Activated CD4-positive, alpha-beta T cell treated with anti-CD3 and anti-CD28 coated beads for 48 hours (primary cell): Measurements from ENCODE around the gene PNKD.

ENCODE experiments used
- DNase-seq: peaks from one replicate; pipeline ENCODE4 v3.0.0-alpha.2; 2020

The PNKD gene

GRCh38 chr2:218273908-218274249, 3.6 kb downstream of the PNKD start:
- DNase-seq = no peak

GRCh38 chr2:218274586-218274985, 4.3 kb downstream of the PNKD start:
- DNase-seq = no peak

- DNase-seq = no peak
Measured at GRCh38 chr2:218275371-218276072, 5.2 kb downstream of the PNKD start.

- DNase-seq = no peak
Measured at GRCh38 chr2:218276986-218277755, 6.9 kb downstream of the PNKD start.

- no peak for DNase-seq
Measured at GRCh38 chr2:218277921-218278320, 7.6 kb downstream of the PNKD start.

GRCh38 chr2:218278531-218279360, 8.4 kb downstream of the PNKD start:
- DNase-seq = no peak

GRCh38 chr2:218280260-218280870, 10.0 kb downstream of the PNKD start:
- DNase-seq = no peak

- no peak for DNase-seq
Measured at GRCh38 chr2:218281449-218281848, 11.1 kb downstream of the PNKD start.

- DNase-seq = no peak
Measured at GRCh38 chr2:218282173-218282991, 12.1 kb downstream of the PNKD start.

GRCh38 chr2:218284106-218284811, 13.9 kb downstream of the PNKD start:
- DNase-seq = peak; percentile 73

GRCh38 chr2:218285604-218286003, 15.3 kb downstream of the PNKD start:
- DNase-seq = no peak

- peak; percentile 84 for DNase-seq
Measured at GRCh38 chr2:218286570-218287459, 16.5 kb downstream of the PNKD start.

- no peak for DNase-seq
Measured at GRCh38 chr2:218289639-218290315, 19.5 kb downstream of the PNKD start.

GRCh38 chr2:218290316-218291261, 20.3 kb downstream of the PNKD start:
- DNase-seq = peak; percentile 48

GRCh38 chr2:218291318-218292047, 21.2 kb downstream of the PNKD start:
- peak; percentile 15 for DNase-seq

- DNase-seq = peak; percentile 83
Measured at GRCh38 chr2:218292048-218293014, 22.0 kb downstream of the PNKD start, which contains the start of gene TMBIM1. TMBIM1 (minus strand) TSS chr2:218292503; CDS start chr2:218282141, 10,362 bp downstream.
